Measurements from ENCODE around the gene PTPN23.

DNA sequence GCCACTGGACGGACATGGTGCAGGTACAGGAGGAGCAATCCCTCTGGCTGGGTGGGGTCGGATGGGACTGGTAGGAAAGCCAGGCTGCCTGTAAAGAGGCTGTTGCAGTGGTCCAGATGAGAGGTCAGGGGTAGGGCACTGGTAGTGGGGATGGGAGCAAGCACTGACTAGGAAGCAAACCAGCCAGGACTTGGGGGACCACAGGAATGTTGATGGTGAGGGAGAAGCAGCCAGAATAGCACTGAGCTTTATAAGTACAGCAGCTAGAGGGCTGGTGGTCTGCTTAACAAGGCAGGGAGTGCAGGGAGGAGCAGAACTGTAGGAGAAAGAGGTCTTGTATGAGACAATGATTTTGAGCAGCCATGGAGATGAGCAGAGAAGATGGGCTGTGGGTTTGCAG is 38.7 kb upstream of the PTPN23 start:
- TF ChIP-seq, protein P1, sequence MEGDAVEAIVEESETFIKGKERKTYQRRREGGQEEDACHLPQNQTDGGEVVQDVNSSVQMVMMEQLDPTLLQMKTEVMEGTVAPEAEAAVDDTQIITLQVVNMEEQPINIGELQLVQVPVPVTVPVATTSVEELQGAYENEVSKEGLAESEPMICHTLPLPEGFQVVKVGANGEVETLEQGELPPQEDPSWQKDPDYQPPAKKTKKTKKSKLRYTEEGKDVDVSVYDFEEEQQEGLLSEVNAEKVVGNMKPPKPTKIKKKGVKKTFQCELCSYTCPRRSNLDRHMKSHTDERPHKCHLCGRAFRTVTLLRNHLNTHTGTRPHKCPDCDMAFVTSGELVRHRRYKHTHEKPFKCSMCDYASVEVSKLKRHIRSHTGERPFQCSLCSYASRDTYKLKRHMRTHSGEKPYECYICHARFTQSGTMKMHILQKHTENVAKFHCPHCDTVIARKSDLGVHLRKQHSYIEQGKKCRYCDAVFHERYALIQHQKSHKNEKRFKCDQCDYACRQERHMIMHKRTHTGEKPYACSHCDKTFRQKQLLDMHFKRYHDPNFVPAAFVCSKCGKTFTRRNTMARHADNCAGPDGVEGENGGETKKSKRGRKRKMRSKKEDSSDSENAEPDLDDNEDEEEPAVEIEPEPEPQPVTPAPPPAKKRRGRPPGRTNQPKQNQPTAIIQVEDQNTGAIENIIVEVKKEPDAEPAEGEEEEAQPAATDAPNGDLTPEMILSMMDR (IDR thresholded peaks at IDR 0.05): no peak
- TF ChIP-seq ZNF121 (CRISPR knock-in tag; IDR thresholded peaks at IDR 0.05): no peak
- TF ChIP-seq JUN (CRISPR knock-in tag; IDR thresholded peaks at IDR 0.05): no peak
- TF ChIP-seq, protein P2, sequence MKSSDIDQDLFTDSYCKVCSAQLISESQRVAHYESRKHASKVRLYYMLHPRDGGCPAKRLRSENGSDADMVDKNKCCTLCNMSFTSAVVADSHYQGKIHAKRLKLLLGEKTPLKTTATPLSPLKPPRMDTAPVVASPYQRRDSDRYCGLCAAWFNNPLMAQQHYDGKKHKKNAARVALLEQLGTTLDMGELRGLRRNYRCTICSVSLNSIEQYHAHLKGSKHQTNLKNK (CRISPR knock-in tag; IDR thresholded peaks at IDR 0.05): no peak
- no peak for TF ChIP-seq ESRRA (CRISPR knock-in tag; IDR thresholded peaks at IDR 0.05; ENCODE audit: borderline replicate concordance)
- TF ChIP-seq GABPB1 (CRISPR knock-in tag; IDR thresholded peaks at IDR 0.05): no peak
- no peak for TF ChIP-seq ZNF416 (CRISPR knock-in tag; IDR thresholded peaks at IDR 0.05)
- TF ChIP-seq TCF7 (CRISPR knock-in tag; IDR thresholded peaks at IDR 0.05; ENCODE audit: low read depth): no peak
- TF ChIP-seq, protein P3, sequence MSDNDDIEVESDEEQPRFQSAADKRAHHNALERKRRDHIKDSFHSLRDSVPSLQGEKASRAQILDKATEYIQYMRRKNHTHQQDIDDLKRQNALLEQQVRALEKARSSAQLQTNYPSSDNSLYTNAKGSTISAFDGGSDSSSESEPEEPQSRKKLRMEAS (CRISPR knock-in tag; IDR thresholded peaks at IDR 0.05): no peak

Data from WTC11 (cell line).